ENCODE data around the gene RAMACL. TPM values are rescaled to one million over a fixed set of nuclear protein-coding genes. Genes with fewer than 3 reads are reported as not detected.

RAMACL gene
- total RNA-seq, 6 donors from 2014 or later, result 3.7 to 13.0 (median 7.9) TPM

GRCh38 chr6:166632731-166633130 lies 46.3 kb upstream of the RAMACL start:
- no peaks in the 10 kb centered on the region for H3K9me3 ChIP-seq
- no peak overlapping the region for H3K4me3 ChIP-seq
- H3K4me1 ChIP-seq, result peaks cover 25 to 47% (median 35%) of the 10 kb centered on the region in 4 donors
- H3K27me3 ChIP-seq, result no peaks in the 10 kb centered on the region
- DNase-seq (peak in 1 of 2 donors; percentile 43), ATAC-seq (ENCODE audit: low FRiP score in 2 of 2) (no peak)
- TF ChIP-seq EP300 (IDR thresholded peaks at IDR 0.05), result no peak
- no peak for TF ChIP-seq POLR2AphosphoS5 (IDR thresholded peaks at IDR 0.05)
- TF ChIP-seq CTCF (IDR thresholded peaks at IDR 0.05), result no peak
- no peak for TF ChIP-seq POLR2A (IDR thresholded peaks at IDR 0.05)
- no peaks in the 10 kb centered on the region for H3K36me3 ChIP-seq
- 93 to 96% methylated on average over 10 to 11 of the region's 11 CpGs for WGBS, 2 donors
- no peak overlapping the region for H3K27ac ChIP-seq

- no peaks in the 10 kb centered on the region for H3K27me3 ChIP-seq
- 60 to 81% methylated on average over 3 to 6 of the region's 6 CpGs for WGBS, 2 donors
- H3K4me3 ChIP-seq, result no peak overlapping the region
These were observed 44.0 kb upstream of the RAMACL start for GRCh38 chr6:166630462-166630861.

GRCh38 chr6:166629628-166630027 lies 43.1 kb upstream of the RAMACL start:
- Histone ChIP-seq H3K4me1 (peaks cover 19 to 36% (median 31%) of the 10 kb centered on the region in 4 donors), H3K4me3 (no peak overlapping the region), H3K36me3 (no peaks in the 10 kb centered on the region), H3K9me3 (no peaks in the 10 kb centered on the region), H3K27me3 (no peaks in the 10 kb centered on the region), H3K27ac (peak overlapping the region in 3 of 4 donors; percentile 87 to 96 (median 89))
- no peak for ATAC-seq (ENCODE audit: low FRiP score in 2 of 2)
- no peak for TF ChIP-seq CTCF (IDR thresholded peaks at IDR 0.05)
- no peak for TF ChIP-seq POLR2AphosphoS5 (IDR thresholded peaks at IDR 0.05)
- no peak for TF ChIP-seq EP300 (IDR thresholded peaks at IDR 0.05)
- TF ChIP-seq POLR2A (IDR thresholded peaks at IDR 0.05), result no peak
- DNase-seq, result no peak
- WGBS, 2 donors, result 84 to 85% methylated on average over 5 of the region's 5 CpGs

More at GRCh38 chr6:166630462-166630861, 44.0 kb upstream of the RAMACL start:
- Histone ChIP-seq H3K27ac (peak overlapping the region in 1 of 4 donors; percentile 44), H3K4me1 (peaks cover 16 to 33% (median 23%) of the 10 kb centered on the region in 4 donors), H3K36me3 (no peaks in the 10 kb centered on the region), H3K9me3 (no peaks in the 10 kb centered on the region)
- TF ChIP-seq CTCF (IDR thresholded peaks at IDR 0.05) (no peak), POLR2AphosphoS5 (IDR thresholded peaks at IDR 0.05) (no peak), EP300 (IDR thresholded peaks at IDR 0.05) (no peak), POLR2A (IDR thresholded peaks at IDR 0.05) (no peak)
- ATAC-seq (ENCODE audit: low FRiP score in 2 of 2) (no peak), DNase-seq (no peak)

- H3K27me3 ChIP-seq, result no peaks in the 10 kb centered on the region
- peak; percentile 78 to 91 for DNase-seq
These were observed 41.7 kb upstream of the RAMACL start for GRCh38 chr6:166627875-166628801.

More at GRCh38 chr6:166627875-166628801, 41.7 kb upstream of the RAMACL start:
- Histone ChIP-seq H3K4me3 (peak overlapping the region; percentile 49 to 91 (median 64)), H3K36me3 (no peaks in the 10 kb centered on the region), H3K9me3 (no peaks in the 10 kb centered on the region), H3K4me1 (peaks cover 26 to 47% (median 38%) of the 10 kb centered on the region in 4 donors), H3K27ac (peak overlapping the region; percentile 87 to 96 (median 88))
- ATAC-seq (ENCODE audit: low FRiP score in 2 of 2), result peak; percentile 3 to 57
- peak in 2 of 4 donors; percentile 70 to 76 for TF ChIP-seq EP300 (IDR thresholded peaks at IDR 0.05)
- no peak for TF ChIP-seq CTCF (IDR thresholded peaks at IDR 0.05)
- TF ChIP-seq POLR2AphosphoS5 (IDR thresholded peaks at IDR 0.05), result peak; percentile 4 to 30
- TF ChIP-seq POLR2A (IDR thresholded peaks at IDR 0.05), result no peak
- 0 to 1% methylated on average over 37 to 61 of the region's 61 CpGs for WGBS, 2 donors

All from upper lobe of left lung (tissue), 6 donors.